ENCODE results near the gene PPP5C.
"Not testable (repeated sequence)": the region's sequence is repeated elsewhere in the genome, so short reads cannot be mapped to it uniquely, and the experiment has no call there.

Gene PPP5C, protein sequence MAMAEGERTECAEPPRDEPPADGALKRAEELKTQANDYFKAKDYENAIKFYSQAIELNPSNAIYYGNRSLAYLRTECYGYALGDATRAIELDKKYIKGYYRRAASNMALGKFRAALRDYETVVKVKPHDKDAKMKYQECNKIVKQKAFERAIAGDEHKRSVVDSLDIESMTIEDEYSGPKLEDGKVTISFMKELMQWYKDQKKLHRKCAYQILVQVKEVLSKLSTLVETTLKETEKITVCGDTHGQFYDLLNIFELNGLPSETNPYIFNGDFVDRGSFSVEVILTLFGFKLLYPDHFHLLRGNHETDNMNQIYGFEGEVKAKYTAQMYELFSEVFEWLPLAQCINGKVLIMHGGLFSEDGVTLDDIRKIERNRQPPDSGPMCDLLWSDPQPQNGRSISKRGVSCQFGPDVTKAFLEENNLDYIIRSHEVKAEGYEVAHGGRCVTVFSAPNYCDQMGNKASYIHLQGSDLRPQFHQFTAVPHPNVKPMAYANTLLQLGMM

DNA sequence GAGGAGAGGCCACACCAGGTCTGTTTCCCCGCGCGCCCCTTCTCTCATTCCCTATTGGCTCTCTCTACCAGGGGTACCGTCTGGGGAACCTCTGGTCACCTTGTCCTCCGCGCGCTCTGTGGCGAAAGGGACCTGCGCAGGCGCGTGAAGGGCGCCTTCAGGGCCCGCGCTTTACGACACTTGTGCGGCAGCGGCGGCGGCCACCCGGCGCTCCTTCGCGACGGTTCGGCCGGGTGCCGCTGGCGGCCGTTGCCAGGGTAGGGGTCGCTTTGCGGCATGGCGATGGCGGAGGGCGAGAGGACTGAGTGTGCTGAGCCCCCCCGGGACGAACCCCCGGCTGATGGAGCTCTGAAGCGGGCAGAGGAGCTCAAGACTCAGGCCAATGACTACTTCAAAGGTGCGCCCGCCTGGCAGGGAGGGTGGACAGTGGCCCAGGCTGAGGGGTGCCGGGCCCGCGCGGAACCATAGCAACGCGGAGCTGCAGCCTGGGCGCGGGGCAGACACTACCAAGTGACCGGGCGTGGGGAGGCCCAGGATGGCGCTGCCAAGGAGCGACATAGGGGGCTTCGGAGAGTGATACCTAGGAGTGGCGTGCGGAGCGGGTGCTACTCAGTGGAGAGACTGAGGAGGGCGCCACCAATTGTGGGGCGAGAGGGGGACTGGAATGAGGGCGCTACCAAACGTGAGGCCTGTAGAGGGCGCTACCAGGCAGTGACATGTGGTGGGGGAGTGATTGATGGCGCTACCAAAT lies at the start of gene PPP5C:
PPP5C (plus strand) TSS at position 267 of the 751 bp plus-strand sequence; CDS start at position 277, 10 bp downstream.
- peak; percentile 82 for DNase-seq

DNA sequence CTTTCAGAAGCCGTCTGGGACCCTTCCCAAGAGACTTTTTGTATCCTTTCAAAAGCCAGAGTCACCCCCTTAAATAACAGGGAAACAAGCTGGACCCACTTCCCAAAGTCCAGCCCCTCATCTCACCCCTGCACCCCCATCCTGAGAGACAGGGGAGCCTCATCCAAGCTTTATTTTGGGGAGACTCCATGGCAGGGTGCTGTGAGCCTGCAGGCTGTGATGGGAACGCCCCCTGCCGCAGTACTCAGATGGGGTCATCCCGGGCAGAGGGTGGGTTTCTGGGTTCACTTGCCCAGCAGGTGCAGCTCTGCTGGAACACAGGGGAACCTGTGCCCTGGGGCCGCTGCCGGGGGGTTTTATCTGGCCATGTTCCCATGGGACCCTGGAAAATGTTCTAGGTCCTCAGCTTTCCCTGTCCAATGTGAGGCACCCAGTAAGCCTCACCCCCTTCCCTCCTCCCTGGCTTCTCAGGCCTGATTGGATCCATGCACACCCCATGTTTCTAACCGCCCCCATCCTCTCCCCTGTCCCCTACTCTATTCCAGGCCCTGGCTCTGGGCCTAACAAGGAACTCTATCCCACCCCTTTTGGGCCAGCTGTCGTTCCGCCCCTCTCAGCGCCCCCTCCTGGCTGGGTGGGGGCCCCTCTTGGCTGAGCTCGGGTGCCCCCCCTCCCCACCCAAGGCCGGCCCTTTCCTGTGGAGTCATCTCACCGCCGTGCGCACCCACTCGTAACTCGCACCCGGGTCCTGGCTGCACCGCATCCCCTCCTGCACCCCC lies 49.0 kb upstream of the PPP5C start:
- no peak for DNase-seq

DNA sequence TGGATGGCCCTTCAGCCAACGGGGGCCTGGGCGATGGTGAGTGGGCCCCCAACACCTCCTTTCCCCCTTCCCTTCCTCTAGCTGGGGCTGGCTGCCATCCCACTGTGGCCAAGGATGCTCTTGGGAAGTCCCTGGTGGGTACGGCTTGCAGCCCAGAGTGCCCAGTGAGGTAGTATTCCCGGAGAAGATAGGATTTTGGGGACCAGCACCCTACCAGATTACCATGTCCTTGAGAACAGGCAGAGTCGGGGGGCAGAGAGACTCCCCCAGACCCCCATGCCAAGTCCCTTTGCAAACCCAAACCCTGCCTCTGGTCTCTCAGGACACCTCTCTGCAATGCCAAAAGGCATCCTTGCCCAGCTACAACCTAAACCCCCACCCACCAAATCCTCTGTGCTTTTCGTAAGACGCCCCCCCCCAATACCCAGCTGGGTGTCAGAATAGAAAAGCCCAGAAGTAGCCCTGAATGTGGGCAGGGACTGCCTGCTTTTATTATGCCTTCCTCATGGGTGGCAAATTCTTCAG lies 48.3 kb upstream of the PPP5C start:
- no peak for DNase-seq

DNA sequence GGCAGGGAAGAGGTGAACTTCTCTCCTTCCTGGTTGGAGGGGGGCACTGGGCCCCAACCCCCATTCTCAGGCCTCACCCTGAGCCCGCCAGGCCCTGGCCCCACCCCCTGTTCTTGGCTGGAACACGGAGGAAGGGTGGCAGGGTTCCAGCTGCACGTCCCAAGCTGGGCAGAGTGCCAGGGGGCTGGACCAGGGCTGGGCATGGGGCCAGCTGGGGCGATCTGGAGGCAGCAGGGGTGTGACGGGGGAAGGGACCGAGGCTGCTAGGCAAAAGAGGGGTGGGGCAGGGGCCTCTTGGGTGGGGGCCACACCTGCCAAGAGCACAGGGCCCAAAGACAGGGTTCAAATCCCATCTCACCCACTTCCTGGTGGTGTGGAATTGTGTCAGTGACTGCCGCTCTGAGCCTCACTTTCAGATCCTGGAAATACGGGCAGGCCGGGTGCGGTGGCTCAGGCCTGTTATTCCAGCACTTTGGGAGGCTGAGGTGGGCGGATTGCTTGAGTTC lies 47.8 kb upstream of the PPP5C start:
- DNase-seq = no peak

DNA sequence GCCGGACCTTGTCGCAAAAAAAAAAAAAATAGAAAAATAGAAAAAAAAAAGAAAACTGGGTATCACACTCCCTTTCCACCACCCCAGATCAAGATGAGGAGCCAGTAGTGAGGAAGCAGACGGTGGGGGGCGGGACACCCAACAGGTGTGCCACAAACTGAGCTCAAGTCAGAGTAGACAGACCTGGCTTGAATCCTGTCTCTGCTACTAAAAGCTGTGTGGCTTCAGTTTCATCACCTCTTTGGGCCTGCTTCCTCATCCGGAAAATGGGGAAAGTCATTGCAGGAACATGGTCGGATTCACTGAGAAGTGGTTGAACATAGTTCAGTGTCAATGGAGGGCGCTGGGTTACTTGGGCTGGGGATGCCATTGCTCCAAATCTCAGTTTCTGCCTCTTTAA lies 47.2 kb upstream of the PPP5C start:
- DNase-seq = no peak

DNA sequence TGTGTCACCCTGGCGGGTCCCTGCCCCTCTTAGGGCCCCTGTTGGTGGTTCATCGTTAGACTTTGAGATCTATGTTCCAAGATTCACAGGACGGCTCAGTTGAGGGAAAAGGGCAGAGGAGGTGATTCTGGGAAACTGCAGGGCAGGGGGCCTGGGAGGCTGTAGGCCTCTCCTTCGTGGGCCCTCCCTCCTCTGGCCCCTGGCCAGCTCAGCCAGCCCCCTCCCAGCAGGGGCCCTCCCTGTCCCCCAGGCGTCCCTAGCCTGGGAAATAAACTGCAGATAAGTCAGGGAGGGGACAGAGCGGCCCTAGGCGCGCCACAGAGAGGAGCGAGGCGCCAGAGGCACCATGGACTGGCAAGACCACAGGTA lies 43.6 kb upstream of the PPP5C start:
- no peak for DNase-seq

DNA sequence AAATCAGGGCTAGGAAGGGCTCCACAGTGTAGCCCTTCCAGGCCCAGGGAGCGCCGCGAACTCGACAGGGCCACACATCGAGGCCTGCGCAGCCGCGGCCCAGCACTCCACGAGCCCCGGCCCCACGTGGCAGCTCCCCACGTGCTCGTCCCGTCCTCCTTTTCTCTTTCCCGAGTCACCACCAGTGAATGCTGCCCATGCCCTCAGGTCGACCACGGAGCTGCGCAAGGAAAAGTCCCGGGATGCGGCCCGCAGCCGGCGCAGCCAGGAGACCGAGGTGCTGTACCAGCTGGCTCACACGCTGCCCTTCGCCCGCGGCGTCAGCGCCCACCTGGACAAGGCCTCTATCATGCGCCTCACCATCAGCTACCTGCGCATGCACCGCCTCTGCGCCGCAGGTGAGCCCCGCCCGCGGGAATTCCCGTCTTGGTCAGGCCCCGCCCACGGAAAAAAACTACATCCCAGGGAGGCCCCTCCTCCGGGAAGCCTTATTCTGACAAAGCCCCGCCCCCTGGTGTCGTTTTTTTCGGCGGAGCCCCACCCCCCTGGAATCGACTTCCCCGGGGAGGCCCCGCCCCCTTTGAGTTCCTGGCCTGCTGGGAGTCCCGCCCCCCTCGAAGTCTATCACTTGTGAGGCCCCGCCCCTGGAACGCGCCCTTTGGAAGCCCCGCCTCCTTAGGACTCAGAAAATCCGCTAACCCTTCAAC lies 43.0 kb upstream of the PPP5C start:
- DNase-seq = no peak

DNA sequence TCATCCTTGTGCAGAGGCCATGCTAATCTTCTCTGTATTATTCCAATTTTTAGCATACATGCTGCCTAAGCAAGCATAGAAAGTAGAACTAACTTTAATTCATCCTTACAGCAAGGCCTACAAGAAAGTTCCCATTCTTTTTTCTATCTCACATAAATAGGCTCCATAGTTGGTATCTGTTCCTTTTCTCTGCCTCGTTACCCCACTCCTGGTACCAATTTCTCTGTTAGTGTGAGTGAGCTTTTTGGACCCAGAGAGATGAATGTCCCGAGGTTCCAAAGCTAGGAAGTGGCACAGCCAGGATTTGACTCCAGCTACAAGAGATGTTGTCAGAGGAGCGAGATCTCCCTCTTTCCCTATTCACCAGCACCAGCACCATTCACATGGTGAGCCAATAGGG lies 40.4 kb upstream of the PPP5C start:
- no peak for DNase-seq

DNA sequence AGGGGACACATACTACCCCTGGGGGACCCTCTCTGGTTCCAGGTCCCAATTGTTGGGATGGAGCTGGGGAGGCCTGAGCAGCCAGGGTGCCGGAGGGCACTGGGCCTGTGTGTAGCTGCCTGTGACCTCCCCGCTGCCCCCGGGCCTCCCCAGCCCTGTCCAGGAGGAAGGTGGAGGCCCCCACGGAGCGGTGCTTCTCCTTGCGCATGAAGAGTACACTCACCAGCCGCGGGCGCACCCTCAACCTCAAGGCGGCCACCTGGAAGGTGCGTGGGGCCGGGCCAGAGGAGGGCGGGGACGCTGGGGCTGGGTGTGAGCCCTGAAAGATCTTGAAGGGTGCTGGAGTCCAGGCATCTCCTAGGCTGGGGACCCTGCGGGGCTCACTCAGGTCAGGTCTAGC lies 38.4 kb upstream of the PPP5C start:
- DNase-seq = no peak

DNA sequence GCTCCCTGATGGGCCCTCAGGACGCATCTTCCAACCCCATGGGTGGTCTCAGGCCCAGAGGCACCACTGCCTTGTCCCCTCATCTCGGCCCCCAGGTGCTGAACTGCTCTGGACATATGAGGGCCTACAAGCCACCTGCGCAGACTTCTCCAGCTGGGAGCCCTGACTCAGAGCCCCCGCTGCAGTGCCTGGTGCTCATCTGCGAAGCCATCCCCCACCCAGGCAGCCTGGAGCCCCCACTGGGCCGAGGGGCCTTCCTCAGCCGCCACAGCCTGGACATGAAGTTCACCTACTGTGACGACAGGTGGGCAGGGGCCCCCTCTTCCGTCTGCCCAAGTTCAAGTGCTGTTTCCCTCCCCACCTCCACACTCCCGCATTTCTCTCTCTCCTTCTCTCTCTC lies 37.8 kb upstream of the PPP5C start:
- no peak for DNase-seq

DNA sequence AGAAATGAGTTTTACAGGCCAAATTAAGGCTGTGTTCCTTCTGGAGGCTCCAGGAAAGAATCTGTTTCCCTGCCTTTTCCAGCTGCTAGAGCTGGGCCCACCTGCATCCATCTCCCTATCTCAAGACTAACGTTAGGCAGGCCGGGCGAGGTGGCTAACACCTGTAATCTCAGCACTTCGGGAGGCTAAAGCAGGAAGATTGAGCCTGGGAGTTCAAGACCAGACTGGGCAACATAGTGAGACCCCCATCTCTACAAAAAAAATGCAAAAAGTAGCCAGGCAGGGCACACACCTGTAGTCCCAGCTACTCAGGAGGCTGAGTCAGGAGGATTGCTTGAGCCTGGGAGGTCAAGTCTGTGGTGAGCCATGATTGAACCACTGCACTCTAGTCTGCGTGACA lies 35.4 kb upstream of the PPP5C start:
- no peak for DNase-seq

DNA sequence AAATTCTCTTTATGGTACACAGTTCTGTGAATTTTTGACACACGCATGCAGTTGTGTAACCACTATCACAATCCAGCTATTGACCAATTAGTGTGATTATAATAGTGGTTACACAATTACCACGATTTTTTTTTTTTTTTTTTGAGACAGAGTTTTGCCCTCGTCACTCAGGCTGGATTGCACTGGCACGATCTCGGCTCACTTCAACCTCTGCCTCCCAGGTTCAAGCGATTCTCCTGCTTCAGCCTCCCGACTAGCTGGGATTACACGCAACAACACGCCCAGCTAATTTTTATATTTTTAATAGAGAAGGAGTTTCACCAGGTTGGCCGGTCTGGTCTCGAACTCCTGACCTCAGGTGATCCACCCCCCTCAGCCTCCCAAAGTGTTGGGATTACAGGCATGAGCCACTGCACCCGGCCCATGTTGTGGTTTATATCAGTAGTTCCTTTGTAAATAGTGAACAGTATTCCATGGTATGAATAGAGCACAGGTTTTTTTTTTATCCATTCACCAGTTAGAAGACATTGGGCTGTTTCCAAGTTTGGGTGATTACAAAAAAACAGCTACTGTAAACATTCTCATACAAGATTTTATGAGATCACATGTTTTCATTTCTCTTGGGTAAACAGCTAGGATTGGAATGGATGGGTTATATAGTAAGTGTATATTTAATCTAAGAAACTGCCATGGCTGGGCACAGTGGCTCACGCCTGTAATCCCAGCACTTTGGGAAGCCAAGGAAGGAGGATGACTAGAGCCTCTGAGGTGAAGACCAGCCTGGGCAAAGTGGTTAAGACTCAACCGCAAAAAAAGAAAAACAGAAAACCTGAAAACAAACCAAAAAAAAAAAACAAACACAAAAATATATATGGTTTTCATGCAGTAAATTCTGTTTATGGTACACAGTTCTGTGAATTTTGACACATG lies 33.1 kb upstream of the PPP5C start:
- not testable (repeated sequence) for DNase-seq

DNA sequence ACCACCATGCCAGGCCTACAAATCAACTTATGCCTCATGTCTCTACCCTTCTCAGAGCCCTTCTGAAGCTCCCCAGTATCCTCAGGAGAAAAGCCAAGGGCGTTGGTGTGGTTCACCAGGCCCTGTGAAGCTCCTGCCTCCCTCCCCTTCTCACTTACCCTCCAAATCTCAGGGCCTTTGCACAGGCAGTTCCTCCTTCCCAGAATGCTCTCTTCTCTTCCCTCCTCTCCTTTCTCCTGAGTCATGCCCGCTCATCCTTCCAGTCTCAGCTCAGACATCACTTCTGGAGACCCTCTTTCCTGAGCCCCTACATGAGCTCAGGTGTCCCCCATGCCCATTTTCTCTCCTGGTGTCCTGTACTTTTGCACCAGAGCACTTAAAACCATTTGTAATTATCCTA lies 29.5 kb upstream of the PPP5C start:
- no peak for DNase-seq

DNA sequence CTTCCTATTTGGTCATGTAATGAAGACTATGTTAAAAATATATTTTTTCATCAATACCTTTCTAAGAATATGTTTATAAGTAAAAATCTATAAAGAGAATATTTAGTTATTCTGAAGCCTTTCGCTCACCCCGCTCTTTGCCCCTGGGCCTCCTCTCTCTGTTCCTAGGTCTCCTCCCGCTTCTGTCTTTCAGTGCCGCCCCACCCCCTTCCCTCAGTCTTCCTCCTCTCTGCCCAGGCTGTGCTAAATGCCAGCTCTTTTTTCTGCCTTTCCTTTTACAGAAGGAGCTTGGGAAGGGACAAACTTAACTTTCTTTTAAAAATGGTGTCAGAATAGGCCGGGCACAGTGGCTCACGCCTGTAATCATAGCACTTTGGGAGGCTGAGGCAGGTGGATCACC lies 27.3 kb upstream of the PPP5C start:
- DNase-seq = no peak

DNA sequence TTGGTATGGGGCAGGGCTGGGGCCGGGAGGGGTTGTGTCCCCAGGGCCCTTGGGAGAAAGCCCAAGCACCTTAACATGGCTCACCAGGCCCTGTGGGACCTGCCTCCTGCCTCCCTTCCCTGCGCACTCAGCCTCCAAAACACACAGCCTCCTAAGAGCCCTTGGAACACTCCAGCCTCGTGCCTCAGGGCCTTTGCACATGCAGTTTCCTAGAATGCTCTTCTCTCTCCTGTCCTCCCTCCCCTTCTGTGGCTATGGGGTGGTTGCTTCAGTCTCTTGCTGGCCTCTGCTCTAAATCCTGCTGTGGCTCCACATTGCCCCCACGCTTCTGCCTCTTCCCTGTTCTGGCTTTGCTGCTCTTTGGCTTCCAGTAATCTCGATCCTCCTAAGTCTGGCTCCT lies 26.3 kb upstream of the PPP5C start:
- DNase-seq = no peak

DNA sequence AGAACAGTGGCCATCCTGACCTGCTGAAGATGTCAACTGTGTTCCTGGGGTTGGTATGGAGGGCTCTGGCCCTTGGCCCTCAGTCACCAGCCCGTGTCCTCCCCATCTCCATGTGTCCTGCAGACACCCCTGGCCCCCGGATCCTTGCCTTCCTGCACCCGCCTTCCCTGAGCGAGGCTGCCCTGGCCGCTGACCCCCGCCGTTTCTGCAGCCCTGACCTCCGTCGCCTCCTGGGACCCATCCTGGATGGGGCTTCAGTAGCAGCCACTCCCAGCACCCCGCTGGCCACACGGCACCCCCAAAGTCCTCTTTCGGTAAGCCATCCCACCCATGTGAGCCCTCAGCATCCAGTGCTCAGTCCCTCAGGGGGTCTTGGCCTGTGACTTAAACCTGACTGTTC lies 25.2 kb upstream of the PPP5C start:
- no peak for DNase-seq

DNA sequence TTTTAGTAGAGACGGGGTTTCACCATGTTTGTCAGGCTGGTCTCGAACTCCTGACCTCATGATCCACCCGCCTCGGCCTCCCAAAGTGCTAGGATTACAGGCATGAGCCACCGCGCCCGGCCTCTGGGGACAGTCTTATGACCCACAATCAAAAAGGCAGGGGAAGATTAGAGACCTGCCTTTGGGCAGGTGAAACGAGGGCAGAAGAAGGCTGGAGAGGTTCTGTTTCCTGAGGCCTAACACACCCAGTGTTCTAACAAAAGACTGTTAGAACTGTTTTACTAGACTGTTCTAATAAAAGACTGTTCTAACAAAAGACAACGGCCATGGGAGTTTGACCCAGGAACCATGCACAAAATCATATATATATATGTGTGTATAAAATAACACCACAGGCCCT lies 23.7 kb upstream of the PPP5C start:
- not testable (repeated sequence) for DNase-seq

DNA sequence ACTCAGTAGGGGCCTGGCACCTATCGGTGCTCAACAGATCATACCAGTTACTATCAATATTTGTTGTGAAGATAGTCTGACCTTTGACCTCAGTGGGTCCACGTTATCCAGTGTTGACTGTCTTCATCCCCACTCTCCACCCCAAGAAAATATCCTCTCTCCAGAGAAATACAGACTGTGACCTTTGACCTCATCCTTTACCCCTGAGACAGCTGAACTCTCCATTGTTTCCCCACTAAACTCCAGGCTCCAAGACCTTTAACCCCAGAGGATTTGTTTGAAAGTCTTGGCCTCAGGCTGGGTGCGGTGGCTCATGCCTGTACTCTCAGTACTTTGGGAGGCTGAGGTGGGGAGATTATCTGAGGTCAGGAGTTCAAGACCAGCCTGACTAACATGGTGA lies 22.6 kb upstream of the PPP5C start:
- DNase-seq = no peak

DNA sequence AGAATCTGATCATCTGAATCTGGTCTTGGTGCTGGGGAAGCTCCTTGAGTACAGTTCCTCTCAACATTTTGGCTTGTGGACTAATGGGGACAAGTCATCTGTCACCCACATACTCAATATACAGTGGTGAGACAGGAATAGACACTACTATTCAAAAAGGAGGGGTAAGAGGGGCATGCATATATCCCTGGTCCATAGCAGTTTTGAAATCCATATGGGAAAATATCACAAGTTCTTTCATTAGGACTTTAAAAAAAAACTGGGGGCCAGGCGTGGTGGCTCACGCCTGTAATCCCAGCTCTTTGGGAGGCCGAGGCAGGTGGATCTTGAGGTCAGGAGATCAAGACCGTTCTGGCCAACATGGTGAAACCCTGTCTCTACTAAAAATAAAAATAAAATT lies 20.3 kb upstream of the PPP5C start:
- no peak for DNase-seq

DNA sequence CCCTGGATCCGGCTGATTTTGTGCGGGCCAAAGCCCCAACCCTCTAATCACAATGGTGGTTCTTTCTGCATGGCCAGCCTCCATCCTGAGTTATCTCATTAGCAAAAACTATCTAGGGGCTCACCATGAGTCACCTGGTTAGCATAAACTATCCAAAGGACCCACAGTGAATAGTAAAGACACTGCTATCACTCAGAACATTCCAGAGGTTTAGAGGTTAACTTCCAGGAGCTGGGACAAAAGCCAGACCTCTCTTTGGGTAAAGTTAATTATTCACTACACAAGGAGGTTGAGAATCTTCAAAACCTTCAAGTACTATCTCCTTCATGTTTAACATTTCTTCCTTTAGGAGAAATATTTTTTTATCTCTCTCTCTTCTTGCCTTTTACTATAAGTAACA lies 18.8 kb upstream of the PPP5C start:
- DNase-seq = no peak

DNA sequence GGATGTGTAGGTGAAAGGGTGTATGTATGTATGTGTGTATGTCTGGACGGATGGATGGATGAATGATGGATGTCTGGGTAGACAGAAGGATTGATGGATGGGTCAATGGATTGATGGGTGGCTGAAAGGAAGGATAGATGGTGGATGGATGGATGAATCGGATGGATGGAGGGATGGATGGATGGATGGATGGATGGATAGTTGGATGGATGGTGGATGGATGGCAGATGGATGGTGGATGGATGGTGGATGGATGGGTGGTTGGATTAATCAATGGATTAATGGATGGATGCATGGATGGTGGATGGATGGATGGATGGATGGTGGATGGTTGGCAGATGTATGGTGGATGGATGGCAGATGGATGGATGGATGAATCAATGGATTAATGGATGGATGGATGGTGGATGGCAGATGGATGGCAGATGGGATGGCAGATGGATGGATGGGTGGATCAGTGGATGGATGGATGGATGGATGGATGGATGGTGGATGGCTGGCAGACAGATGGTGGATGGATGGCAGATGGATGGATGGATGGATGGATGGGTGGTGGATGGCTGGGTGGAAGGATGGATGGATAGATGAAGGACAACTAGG lies 16.5 kb upstream of the PPP5C start:
- DNase-seq = no peak
